HCT116 (cell line): ENCODE results near the gene STAG1. TPM values are rescaled to one million over a fixed set of nuclear protein-coding genes. Genes with fewer than 3 reads are reported as not detected.

Experiments
- ATAC-seq: fragments of 200-7000 bp; cut with Tn5 transposase; 2 replicates; pipeline ENCODE4 v1.9.1; 2020; ENCODE audit warnings: mild to moderate bottlenecking, moderate library complexity
- BruUV-seq: library from RNA; stranded (reverse); fragments of 400-500 nt; replicated peaks from 2 replicates; lab custom pipeline; 2021; lab: Mats Ljungman, UMichigan
- CTCF ChIA-PET: fragments of 300-600 bp; sonication (Branson Sonifier 250); formaldehyde crosslinking; loops from one replicate; lab custom pipeline; 2021; ENCODE audit warnings: antibody characterized with exemption; lab: Charles Lee
- POLR2A ChIA-PET: fragments of 300-600, 350-600 bp; sonication (Branson Sonifier 250); formaldehyde crosslinking; loops from one replicate; lab custom pipeline; 2021; ENCODE audit warnings: antibody characterized with exemption; lab: Charles Lee
- RAD21 ChIA-PET, 2 experiments: fragments of 300-600 bp; sonication (Branson Sonifier 250); formaldehyde crosslinking; loops; one replicate each; lab custom pipeline; 2023; ENCODE audit warnings: low total read pairs in 2 of 2; ENCODE audit not compliant: uncharacterized antibody in 2 of 2, unreplicated experiment in 2 of 2, low non-redundant PET in 1 of 2; lab: Charles Lee
- DNase-seq: peaks from one replicate; pipeline ENCODE4 v3.0.0-alpha.2; 2010; ENCODE audit warnings: low read depth, low spot score
- H2AFZ ChIP-seq: fragments of 200-600 bp; shearing (Covaris generic), sonication (generic); 2 replicates; pipeline ENCODE4 v1.6.1; 2017; ENCODE audit warnings: low read depth, mixed run types, mixed read lengths, antibody characterized with exemption, low read length; ENCODE audit not compliant: poor library complexity, severe bottlenecking
- H3K27ac ChIP-seq: 2 replicates; pipeline ENCODE4 v1.5.1; 2012; ENCODE audit warnings: low read depth, low read length
- H3K27me3 ChIP-seq: fragments of 200-600 bp; sonication (generic); 2 replicates; pipeline ENCODE4 v1.6.1; 2016; ENCODE audit warnings: mixed run types, low read length, mixed read lengths; ENCODE audit not compliant: insufficient read depth
- H3K36me3 ChIP-seq, 2 experiments: fragments of 200-500 bp in 1 of 2; fragments of 200-600 bp in 1 of 2; sonication (Bioruptor generic) in 1 of 2; sonication (generic) in 1 of 2; 2 replicates each; pipeline versions ENCODE4 v1.5.1 to v1.6.1; 2014 to 2016; ENCODE audit warnings: low read length in 2 of 2, inconsistent platforms in 1 of 2, mixed read lengths in 1 of 2, mixed run types in 1 of 2; ENCODE audit not compliant: insufficient read depth in 2 of 2, control insufficient read depth in 1 of 2
- H3K4me1 ChIP-seq, 2 experiments: fragments of 200-600 bp in 1 of 2; sonication (generic) in 1 of 2; 2 replicates each; pipeline versions ENCODE4 v1.5.1 to v1.6.1; 2012 to 2017; ENCODE audit warnings: low read length in 2 of 2, inconsistent platforms in 1 of 2, mild to moderate bottlenecking in 1 of 2, mixed read lengths in 1 of 2, mixed run types in 1 of 2, moderate library complexity in 1 of 2; ENCODE audit not compliant: insufficient read depth in 2 of 2, control insufficient read depth in 1 of 2
- H3K4me2 ChIP-seq: fragments of 200-600 bp; sonication (generic); 2 replicates; pipeline ENCODE4 v1.6.1; 2017; ENCODE audit warnings: mixed run types, low read length, mixed read lengths
- H3K4me3 ChIP-seq, 2 experiments: fragments of 200-600 bp in 1 of 2; sonication (generic) in 1 of 2; replicated peaks in 1 of 2; 2 replicates each; pipeline ENCODE4 v1.5.1; 2011 to 2016; ENCODE audit warnings: low read length in 2 of 2, control low read depth in 1 of 2, low read depth in 1 of 2, mild to moderate bottlenecking in 1 of 2, mixed read lengths in 1 of 2, mixed run types in 1 of 2
- H3K79me2 ChIP-seq: fragments of 200-600 bp; sonication (generic); 2 replicates; pipeline ENCODE4 v1.6.1; 2017; ENCODE audit warnings: mild to moderate bottlenecking, mixed run types, low read length, moderate library complexity, mixed read lengths; ENCODE audit not compliant: insufficient read depth
- H3K9ac ChIP-seq: fragments of 200-600 bp; sonication (generic); 2 replicates; pipeline ENCODE4 v1.6.1; 2016; ENCODE audit warnings: low read length, mixed read lengths
- H3K9me2 ChIP-seq: fragments of 200-600 bp; sonication (generic), shearing (Covaris generic); 2 replicates; pipeline ENCODE4 v1.6.1; 2017; ENCODE audit warnings: mixed run types, mild to moderate bottlenecking, moderate library complexity; ENCODE audit not compliant: insufficient read depth
- H3K9me3 ChIP-seq, 2 experiments: fragments of 200-500 bp in 1 of 2; fragments of 200-600 bp in 1 of 2; sonication (Bioruptor generic) in 1 of 2; sonication (generic) in 1 of 2; 2 replicates each; pipeline ENCODE4 v1.6.1; 2014 to 2017; ENCODE audit warnings: low read length in 2 of 2, mixed read lengths in 2 of 2, inconsistent platforms in 1 of 2, low read depth in 1 of 2, mild to moderate bottlenecking in 1 of 2, mixed run types in 1 of 2, moderate library complexity in 1 of 2; ENCODE audit not compliant: control insufficient read depth in 1 of 2, insufficient read depth in 1 of 2
- H4K20me1 ChIP-seq: fragments of 200-600 bp; sonication (generic), shearing (Covaris generic); 2 replicates; pipeline ENCODE4 v1.6.1; 2017; ENCODE audit warnings: mixed run types, mild to moderate bottlenecking, moderate library complexity; ENCODE audit not compliant: insufficient read depth
- CBX3 ChIP-seq: IDR thresholded peaks from 2 replicates; pipeline ENCODE4 v1.6.1; 2012; ENCODE audit warnings: low read depth
- CEBPB ChIP-seq: IDR thresholded peaks from 2 replicates; pipeline ENCODE4 v1.6.1; 2012; ENCODE audit warnings: low read depth
- EZH2 ChIP-seq: fragments of 200-600 bp; sonication (generic); IDR thresholded peaks from 2 replicates; pipeline ENCODE4 v1.6.1; 2017; ENCODE audit warnings: antibody characterized with exemption, mixed run types
- REST ChIP-seq: IDR thresholded peaks from 2 replicates; pipeline ENCODE4 v1.6.1; 2012; ENCODE audit warnings: low read depth
- ZNF274 ChIP-seq: fragments of 200-500 bp; sonication (Bioruptor generic); IDR thresholded peaks from 2 replicates; pipeline ENCODE4 v1.6.1; 2014; ENCODE audit warnings: mild to moderate bottlenecking, low read depth, low read length, inconsistent platforms
- intact Hi-C: fragments of 100-400 bp; cut with micrococcal nuclease; formaldehyde crosslinking; loops from 2 replicates; pipeline ENCODE4 v1.10.0; 2022
- total RNA-seq: library from RNA; stranded (reverse); gene quantifications from one replicate; pipeline ENCODE4 v1.2.1, GENCODE V29; 2021; ENCODE audit not compliant: unreplicated experiment
- TF ChIP-seq, protein P1 (sequence below), 3 experiments: fragments of 200-600 bp in 1 of 3; sonication (generic) in 1 of 3; IDR thresholded peaks in 2 of 3; conservative IDR thresholded peaks in 1 of 3; 2 replicates each; pipeline ENCODE4 v1.5.1; 2012 to 2017; ENCODE audit warnings: low read depth in 2 of 3, low read length in 2 of 3, antibody characterized with exemption in 1 of 3, borderline replicate concordance in 1 of 3, control low read depth in 1 of 3, mild to moderate bottlenecking in 1 of 3, mixed read lengths in 1 of 3, mixed run types in 1 of 3, moderate library complexity in 1 of 3; ENCODE audit not compliant: insufficient read depth in 1 of 3

The STAG1 gene
- total RNA-seq, 1 experiment from 2014 or later = 29.4 TPM

GRCh38 chr3:136456196-136456595 is 296.0 kb downstream of the STAG1 start:
- H3K9me3 ChIP-seq = peaks cover 12 to 15% of the 10 kb centered on the region in 2 experiments; a peak in 3 of 4 replicates
- H3K4me2 ChIP-seq = no peak overlapping the region
- H3K79me2 ChIP-seq = peaks cover 4% of the 10 kb centered on the region; the same call in 1 of the 2 replicates
- ChIA-PET CTCF (no interaction called here), POLR2A (no interaction called here), RAD21 (no interaction called here)
- no peak for ATAC-seq
- H3K9me2 ChIP-seq = no peaks in the 10 kb centered on the region
- H3K4me1 ChIP-seq = no peaks in the 10 kb centered on the region
- H3K27me3 ChIP-seq = no peaks in the 10 kb centered on the region
- intact Hi-C loops = no loop called here
- BruUV-seq = no TSS peak
- peaks cover 0 to 7% of the 10 kb centered on the region in 2 experiments; a peak in 3 of 4 replicates for H3K36me3 ChIP-seq
- H3K4me3 ChIP-seq = no peak overlapping the region
- H3K27ac ChIP-seq = no peak overlapping the region
- no peak overlapping the region for H3K9ac ChIP-seq
- no peak overlapping the region for H2AFZ ChIP-seq
- DNase-seq = no peak
- H4K20me1 ChIP-seq = no peaks in the 10 kb centered on the region
- TF ChIP-seq ZNF274 = no peak
- TF ChIP-seq CEBPB = no peak
- TF ChIP-seq, protein P1, sequence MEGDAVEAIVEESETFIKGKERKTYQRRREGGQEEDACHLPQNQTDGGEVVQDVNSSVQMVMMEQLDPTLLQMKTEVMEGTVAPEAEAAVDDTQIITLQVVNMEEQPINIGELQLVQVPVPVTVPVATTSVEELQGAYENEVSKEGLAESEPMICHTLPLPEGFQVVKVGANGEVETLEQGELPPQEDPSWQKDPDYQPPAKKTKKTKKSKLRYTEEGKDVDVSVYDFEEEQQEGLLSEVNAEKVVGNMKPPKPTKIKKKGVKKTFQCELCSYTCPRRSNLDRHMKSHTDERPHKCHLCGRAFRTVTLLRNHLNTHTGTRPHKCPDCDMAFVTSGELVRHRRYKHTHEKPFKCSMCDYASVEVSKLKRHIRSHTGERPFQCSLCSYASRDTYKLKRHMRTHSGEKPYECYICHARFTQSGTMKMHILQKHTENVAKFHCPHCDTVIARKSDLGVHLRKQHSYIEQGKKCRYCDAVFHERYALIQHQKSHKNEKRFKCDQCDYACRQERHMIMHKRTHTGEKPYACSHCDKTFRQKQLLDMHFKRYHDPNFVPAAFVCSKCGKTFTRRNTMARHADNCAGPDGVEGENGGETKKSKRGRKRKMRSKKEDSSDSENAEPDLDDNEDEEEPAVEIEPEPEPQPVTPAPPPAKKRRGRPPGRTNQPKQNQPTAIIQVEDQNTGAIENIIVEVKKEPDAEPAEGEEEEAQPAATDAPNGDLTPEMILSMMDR (IDR thresholded peaks at IDR 0.05 in 2 of 3, conservative IDR thresholded peaks at IDR 0.05 in 1 of 3; ENCODE audit: borderline replicate concordance in 1 of 3, insufficient read depth in 1 of 3, low read depth in 2 of 3, low read length in 2 of 3) = no peak
- no peak for TF ChIP-seq REST
- no peak for TF ChIP-seq EZH2
- no peak for TF ChIP-seq CBX3
